T-helper 2 cell treated with Interferon-gamma antibody and Interleukin-4, amounts not matched to agents 5 μg/mL and 100 μg/mL, for 36 hours (primary cell): ENCODE results near the gene RBPJL.

ENCODE experiments used
- DNase-seq: peaks from one replicate; pipeline ENCODE4 v3.0.0; 2021; ENCODE audit warnings: low spot score
- H3K27ac Mint-ChIP-seq: one replicate; pipeline ENCODE4 v1.8.0; 2021; ENCODE audit warnings: mild to moderate bottlenecking, mixed read lengths
- H3K27me3 Mint-ChIP-seq: one replicate; pipeline ENCODE4 v1.8.0; 2021; ENCODE audit warnings: low read depth, mixed read lengths
- H3K36me3 Mint-ChIP-seq: one replicate; pipeline ENCODE4 v1.8.0; 2021; ENCODE audit warnings: low read depth, mixed read lengths
- H3K4me1 Mint-ChIP-seq: one replicate; pipeline ENCODE4 v1.8.0; 2021; ENCODE audit warnings: low read depth, mixed read lengths
- H3K4me3 Mint-ChIP-seq: one replicate; pipeline ENCODE4 v1.8.0; 2022; ENCODE audit warnings: mild to moderate bottlenecking, moderate library complexity, mixed read lengths
- H3K9me3 Mint-ChIP-seq: one replicate; pipeline ENCODE4 v1.8.0; 2021; ENCODE audit warnings: mixed read lengths

The RBPJL gene

DNA sequence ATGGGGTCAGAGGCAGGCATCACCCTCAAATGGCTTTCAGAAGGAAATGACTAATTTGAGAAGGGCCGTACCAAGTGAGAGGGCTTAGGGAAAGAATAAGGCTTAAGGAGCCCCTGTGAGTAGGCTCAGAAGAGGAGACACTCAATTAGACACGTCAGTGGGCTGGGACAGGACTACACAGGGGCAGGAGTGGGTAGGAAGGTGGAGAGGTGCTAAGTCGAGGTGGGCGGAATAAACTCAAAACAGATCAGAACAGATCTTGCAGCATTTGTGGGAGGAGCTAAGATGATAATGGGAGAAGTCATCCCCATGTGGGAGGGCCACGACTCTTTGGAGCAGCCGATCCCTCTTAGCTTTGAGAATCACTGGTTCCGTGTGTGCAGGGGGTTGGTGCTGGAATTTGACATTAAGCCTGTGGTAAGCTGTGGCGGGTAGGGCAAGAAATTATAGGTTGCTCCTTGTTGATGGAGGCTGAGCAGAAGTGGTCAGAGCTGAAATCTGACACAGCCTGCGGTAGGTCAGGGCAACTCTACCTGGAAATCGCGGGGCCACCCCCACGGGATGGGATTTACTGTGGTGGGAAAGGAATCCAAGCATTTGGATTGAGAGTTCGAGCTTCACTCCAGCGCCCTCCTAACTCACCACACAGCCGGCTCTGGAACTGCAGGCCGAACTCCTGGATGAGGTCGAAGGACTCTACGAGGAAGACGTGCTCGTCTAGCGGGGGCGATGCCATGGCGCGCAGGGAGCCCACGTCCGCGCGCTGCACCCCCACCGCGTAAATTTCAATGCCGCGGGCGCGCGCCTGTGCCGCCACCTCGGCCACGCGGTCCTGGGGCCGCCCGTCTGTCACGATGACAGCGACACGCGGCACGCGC lies 2.8 kb upstream of the RBPJL start:
- no peak for DNase-seq
- Mint-ChIP-seq H3K27me3 (peaks cover 11% of the 10 kb centered on the region), H3K4me3 (no peak overlapping the region), H3K4me1 (peaks cover 16% of the 10 kb centered on the region), H3K9me3 (no peaks in the 10 kb centered on the region), H3K36me3 (no peaks in the 10 kb centered on the region), H3K27ac (no peak overlapping the region)

DNA sequence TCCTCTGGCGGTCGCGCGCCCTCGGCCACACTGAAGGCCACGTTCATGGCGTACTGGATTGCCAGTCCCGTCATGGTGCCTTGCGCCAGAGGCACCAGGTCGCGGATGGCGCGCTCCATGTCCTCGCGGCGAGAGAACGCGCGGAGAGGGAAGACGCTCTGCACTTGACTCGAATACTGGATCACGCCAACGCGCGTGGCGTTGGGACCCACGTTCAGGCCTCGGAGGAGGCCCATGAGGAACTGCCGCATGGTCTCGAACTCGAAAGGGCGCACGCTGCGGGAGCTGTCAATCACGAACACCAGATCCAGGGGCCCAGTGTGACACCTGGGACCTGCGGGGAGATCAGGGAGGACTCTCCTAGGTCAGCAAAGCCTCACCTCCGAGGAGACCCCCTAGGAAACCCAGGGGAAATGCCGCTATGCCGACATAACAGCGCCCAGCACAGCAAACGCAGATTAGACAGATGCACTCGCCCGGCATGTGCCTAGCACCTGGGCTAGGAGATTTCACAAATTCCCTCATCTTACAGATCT lies 2.1 kb upstream of the RBPJL start:
- Mint-ChIP-seq H3K4me1 (peaks cover 16% of the 10 kb centered on the region), H3K9me3 (no peaks in the 10 kb centered on the region), H3K27me3 (peaks cover 13% of the 10 kb centered on the region), H3K27ac (no peak overlapping the region), H3K4me3 (no peak overlapping the region), H3K36me3 (no peaks in the 10 kb centered on the region)
- no peak for DNase-seq

DNA sequence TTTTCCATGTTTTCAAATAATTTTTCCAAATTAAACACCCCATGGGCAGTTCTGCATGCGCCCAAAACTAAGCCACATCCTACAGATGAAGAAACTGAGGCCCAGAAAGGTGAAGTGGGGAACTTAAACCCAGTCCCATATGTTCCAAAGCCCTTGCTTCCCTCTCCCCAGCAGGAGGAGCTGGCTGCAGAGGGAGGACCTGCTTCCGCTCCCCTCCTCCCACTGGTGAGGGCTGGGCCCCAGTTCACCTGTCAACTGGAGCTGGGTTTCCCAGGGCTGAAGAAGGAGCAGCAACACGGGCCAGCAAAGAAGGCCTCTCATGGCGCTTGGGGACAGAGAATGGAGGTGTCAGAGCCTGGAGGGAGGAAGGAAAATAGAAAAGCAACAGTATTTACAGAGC lies 1.4 kb upstream of the RBPJL start:
- Mint-ChIP-seq H3K27ac (no peak overlapping the region), H3K27me3 (peaks cover 16% of the 10 kb centered on the region), H3K9me3 (no peaks in the 10 kb centered on the region), H3K4me3 (no peak overlapping the region), H3K36me3 (no peaks in the 10 kb centered on the region), H3K4me1 (peaks cover 16% of the 10 kb centered on the region)
- no peak for DNase-seq

DNA sequence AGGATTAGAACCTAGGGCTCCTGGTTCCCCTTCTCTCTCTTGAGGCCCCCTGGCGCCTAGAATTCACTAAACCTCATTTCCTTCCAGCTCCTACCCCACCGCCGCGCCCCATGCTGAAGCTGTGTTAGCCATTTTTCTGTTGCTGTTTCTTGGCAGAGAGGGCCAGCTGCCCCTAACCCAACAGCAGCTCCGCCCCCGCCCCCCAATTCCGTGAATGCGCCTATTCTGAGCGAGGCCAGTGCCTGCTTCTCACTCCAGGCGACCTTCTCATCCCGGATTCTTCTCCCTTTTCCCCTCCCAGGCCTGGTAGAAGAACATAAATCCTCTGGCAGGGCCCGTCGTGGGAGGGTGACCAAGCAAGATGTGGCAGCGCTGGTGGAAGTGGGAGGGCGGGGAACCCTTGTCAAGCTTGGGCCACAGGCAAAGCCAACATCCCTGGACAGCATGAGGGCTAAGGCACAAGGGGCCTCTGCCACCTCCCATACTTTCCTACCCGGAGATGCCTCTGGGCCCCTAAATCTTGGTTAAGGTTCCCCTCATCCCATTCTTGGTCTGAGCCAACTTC lies 518 bp downstream of the RBPJL start:
- no peaks in the 10 kb centered on the region for H3K36me3 Mint-ChIP-seq
- H3K27ac Mint-ChIP-seq, result no peak overlapping the region
- DNase-seq, result no peak
- no peak overlapping the region for H3K4me3 Mint-ChIP-seq
- peaks cover 23% of the 10 kb centered on the region for H3K27me3 Mint-ChIP-seq
- peaks cover 14% of the 10 kb centered on the region for H3K4me1 Mint-ChIP-seq
- no peaks in the 10 kb centered on the region for H3K9me3 Mint-ChIP-seq

DNA sequence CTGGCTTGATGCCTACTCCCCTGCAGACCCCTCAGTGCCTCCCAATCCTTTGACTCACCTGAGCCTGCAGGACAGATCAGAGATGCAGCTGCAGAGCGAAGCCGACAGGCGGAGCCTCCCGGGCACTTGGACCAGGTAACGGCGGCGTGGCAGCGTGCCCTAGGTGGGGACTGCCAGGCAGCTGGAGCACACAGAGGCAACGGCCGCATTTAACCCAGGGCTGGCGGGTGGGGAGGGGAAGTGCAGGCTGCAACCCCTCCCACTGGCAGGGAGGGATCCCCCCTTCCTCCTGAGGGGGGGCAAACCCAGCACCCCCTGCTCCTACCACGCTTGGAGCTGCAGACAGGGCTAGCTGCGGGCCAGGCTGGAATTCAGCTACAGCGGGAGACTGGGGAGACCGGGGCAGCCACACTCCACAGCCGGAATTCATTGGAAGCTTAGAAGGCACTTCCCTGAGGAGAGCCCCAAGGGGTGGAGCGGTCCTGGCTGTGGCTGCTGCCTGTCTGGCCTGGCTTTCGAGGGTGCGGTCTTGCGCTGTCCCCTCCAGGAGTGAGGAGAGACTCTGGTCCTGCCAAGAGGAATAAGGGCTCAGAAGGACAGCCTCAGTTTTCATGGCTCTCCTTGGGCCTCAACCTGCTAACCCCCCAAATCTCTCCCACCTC lies 1.6 kb downstream of the RBPJL start, which contains the start of gene MATN4:
MATN4 (minus strand) TSS at position 183 of the 662 bp plus-strand sequence. CDS start 2,717 bp downstream, outside the sequence.
- DNase-seq, result no peak
- H3K27ac Mint-ChIP-seq, result no peak within 1 kb of the TSS
- peaks cover 26% of the 10 kb centered on the region for H3K27me3 Mint-ChIP-seq
- peaks cover 11% of the 10 kb centered on the region for H3K4me1 Mint-ChIP-seq
- H3K4me3 Mint-ChIP-seq, result no peak within 1 kb of the TSS
- no peaks in the 10 kb centered on the region for H3K36me3 Mint-ChIP-seq
- no peaks in the 10 kb centered on the region for H3K9me3 Mint-ChIP-seq

DNA sequence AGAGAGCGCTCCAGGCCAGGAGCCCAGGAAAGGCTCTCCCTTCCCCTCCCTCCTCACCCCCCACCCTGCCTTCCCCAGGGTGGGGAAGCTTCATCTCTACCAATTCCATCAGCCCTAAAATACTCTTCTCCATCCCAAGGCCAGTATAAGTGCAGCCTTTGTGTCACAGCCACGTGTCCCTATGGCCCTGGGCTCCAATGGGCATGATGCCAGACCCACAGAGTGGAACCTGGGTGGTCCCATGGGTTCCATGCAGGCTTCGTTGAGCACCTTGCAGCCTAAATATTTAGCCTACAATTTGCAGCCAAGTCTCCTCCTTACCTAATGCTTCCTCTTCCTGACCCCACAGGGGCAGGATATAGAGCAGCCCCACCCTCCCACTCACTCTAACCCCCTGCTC lies 2.4 kb downstream of the RBPJL start:
- DNase-seq, result no peak
- H3K27me3 Mint-ChIP-seq, result peaks cover 26% of the 10 kb centered on the region
- H3K9me3 Mint-ChIP-seq, result no peaks in the 10 kb centered on the region
- no peak overlapping the region for H3K4me3 Mint-ChIP-seq
- no peaks in the 10 kb centered on the region for H3K36me3 Mint-ChIP-seq
- peaks cover 5% of the 10 kb centered on the region for H3K4me1 Mint-ChIP-seq
- no peak overlapping the region for H3K27ac Mint-ChIP-seq

DNA sequence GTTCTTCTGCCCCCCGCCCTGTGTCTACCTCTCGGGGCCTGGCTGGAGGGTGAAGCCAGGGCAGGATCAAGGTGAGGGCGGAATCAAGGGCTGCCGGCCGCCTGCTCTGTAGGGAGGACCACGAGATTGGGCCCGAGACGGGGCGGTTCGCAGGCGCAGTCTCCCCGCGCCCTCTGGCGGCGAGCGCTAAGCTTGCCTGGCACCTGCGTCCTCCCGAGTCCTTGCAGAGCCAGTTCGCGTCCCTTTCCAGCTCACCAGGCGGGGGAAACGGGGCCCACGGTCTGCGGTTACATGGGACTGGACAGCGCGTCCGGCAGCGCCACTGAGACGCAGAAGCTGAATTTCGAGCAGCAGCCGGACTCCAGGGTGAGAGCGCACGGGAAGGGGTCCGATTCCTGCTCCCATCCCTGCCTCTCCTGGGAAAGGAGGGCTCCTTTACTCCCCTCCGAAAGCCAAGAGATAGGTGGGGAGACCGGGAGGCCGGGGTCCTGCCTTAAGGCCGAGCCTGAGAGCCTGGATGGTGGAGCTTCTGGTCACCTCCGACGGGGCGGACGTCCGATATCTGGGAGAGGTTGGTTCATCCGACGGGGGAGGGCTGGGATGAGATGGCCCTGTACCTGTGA lies 5.1 kb downstream of the RBPJL start:
- peaks cover 41% of the 10 kb centered on the region for H3K27me3 Mint-ChIP-seq
- H3K9me3 Mint-ChIP-seq, result no peaks in the 10 kb centered on the region
- DNase-seq, result peak; percentile 56
- H3K4me3 Mint-ChIP-seq, result no peak overlapping the region
- H3K4me1 Mint-ChIP-seq, result peaks cover 3% of the 10 kb centered on the region
- H3K36me3 Mint-ChIP-seq, result no peaks in the 10 kb centered on the region
- no peak overlapping the region for H3K27ac Mint-ChIP-seq

DNA sequence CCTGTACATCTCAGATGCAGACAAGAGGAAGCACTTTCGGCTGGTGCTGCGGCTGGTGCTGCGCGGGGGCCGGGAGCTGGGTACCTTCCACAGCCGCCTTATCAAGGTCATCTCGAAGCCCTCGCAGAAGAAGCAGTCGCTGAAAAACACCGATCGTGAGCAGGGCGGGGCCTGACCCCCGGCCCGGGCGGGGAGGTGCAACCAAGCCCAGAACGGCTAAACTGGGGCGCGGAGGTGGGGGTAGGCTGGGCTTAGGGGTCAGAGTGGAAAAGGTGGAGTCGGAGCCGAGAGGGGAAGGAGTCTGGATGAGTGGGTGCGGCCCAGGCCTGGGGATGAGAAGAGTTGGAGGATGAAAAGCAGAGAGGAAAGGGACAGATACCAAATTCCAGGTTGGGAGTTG lies 5.6 kb downstream of the RBPJL start:
- Mint-ChIP-seq H3K27ac (no peak overlapping the region), H3K9me3 (no peaks in the 10 kb centered on the region), H3K27me3 (peaks cover 44% of the 10 kb centered on the region), H3K4me1 (peaks cover 3% of the 10 kb centered on the region), H3K36me3 (no peaks in the 10 kb centered on the region), H3K4me3 (no peak overlapping the region)
- DNase-seq, result no peak

DNA sequence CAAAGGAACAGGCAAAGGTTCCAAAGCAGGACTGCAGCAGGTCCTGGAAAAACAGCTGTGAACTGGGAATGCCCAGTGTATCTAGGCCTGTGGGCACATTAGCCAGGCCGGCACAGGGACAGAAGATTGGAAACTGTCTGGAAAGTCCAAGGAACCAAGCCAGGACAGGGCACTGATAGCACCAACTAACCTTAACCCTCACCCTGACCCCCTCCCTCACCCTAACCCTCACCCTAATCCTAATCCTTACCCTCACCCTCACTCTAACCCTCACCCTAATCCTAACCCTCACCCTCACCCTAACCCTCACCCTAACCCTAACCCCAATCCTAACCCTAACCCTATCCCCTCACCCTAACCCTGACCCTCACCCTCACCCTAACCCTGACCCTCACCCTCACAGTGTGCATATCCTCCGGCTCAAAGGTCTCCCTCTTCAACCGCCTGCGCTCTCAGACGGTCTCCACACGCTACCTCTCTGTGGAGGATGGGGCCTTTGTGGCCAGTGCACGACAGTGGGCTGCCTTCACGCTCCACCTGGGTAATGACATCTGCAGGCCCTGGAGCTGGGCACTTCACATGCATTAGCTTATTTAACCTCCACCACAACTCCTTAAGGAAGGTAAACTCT lies 6.5 kb downstream of the RBPJL start:
- Mint-ChIP-seq H3K9me3 (no peaks in the 10 kb centered on the region), H3K36me3 (no peaks in the 10 kb centered on the region), H3K27me3 (peaks cover 42% of the 10 kb centered on the region), H3K27ac (no peak overlapping the region), H3K4me3 (no peak overlapping the region), H3K4me1 (peaks cover 6% of the 10 kb centered on the region)
- DNase-seq, result no peak

DNA sequence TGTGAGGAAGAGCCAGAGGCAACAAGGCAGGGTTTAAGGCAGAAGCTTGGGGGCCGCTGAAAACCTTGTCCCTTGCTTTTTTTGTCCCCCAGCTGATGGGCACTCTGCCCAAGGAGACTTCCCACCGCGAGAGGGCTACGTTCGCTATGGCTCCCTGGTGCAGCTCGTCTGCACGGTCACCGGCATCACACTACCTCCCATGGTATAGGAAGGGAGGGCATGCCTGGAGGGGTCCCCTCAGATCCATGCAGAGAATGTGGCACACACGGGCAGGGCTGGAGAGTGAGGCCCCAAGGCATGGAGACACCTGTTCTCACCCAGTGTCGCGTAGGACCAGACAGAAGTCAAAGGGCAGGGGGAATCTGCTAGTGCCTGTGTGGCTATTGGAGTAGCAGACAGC lies 7.3 kb downstream of the RBPJL start:
- peaks cover 13% of the 10 kb centered on the region for H3K4me1 Mint-ChIP-seq
- no peaks in the 10 kb centered on the region for H3K9me3 Mint-ChIP-seq
- H3K27ac Mint-ChIP-seq, result no peak overlapping the region
- peaks cover 40% of the 10 kb centered on the region for H3K27me3 Mint-ChIP-seq
- H3K36me3 Mint-ChIP-seq, result no peaks in the 10 kb centered on the region
- H3K4me3 Mint-ChIP-seq, result no peak overlapping the region
- no peak for DNase-seq

DNA sequence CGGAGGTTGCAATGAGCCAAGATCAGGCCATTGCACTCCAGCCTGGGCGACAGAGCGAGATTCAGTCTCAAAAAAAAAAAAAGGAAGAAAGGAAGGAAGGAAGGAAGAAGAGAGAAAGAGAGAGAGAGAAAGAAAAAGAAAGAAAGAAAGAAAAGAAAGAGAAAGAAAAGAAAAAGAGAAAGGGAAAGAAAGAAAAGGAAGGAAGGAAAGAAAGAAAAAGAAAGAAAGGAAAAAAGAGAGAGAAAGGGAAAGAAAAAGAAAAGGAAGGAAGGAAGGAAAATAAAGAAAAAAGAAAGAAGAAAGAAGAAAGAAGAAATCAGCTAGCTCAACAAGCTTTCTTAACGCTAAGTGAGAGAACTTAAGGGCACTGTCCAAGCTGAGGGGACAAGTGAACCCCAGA lies 9.0 kb downstream of the RBPJL start:
- no peaks in the 10 kb centered on the region for H3K9me3 Mint-ChIP-seq
- DNase-seq, result no peak
- H3K27ac Mint-ChIP-seq, result no peak overlapping the region
- H3K27me3 Mint-ChIP-seq, result peaks cover 33% of the 10 kb centered on the region
- H3K4me1 Mint-ChIP-seq, result peaks cover 21% of the 10 kb centered on the region
- H3K4me3 Mint-ChIP-seq, result no peak overlapping the region
- H3K36me3 Mint-ChIP-seq, result no peaks in the 10 kb centered on the region

DNA sequence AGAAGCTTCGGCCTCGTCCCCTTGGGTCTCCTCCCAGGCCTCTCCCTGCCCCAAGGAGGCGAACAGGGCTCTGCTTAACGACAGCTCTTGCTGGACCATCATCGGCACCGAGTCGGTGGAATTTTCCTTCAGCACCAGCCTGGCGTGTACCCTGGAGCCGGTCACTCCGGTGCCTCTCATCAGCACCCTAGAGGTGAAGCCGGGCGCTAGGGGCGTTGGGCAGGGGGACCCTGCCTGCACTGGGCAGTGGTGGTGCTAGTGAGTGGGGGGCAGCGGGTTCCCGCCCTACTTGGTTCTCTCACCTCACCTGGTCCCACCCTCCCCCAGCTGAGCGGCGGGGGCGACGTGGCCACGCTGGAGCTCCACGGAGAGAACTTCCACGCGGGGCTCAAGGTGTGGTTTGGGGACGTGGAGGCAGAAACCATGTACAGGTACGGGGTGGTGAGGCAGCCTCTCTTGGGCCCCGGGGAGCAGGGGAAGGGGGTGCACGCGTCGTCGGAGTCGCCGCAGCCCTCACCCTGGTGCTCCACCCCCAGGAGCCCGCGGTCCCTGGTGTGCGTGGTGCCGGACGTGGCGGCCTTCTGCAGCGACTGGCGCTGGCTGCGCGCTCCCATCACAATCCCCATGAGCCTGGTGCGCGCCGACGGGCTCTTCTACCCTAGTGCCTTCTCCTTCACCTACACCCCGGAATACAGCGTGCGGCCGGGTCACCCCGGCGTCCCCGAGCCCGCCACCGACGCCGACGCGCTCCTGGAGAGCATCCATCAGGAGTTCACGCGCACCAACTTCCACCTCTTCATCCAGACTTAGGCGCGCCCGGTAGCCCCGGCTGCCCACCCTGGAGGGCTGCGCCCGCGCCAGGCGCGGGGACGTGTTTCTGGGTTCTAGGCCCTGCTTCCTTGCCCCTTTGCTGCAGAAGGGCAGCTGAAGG lies 9.8 kb downstream of the RBPJL start:
- no peak overlapping the region for H3K4me3 Mint-ChIP-seq
- peaks cover 29% of the 10 kb centered on the region for H3K27me3 Mint-ChIP-seq
- no peaks in the 10 kb centered on the region for H3K36me3 Mint-ChIP-seq
- no peak for DNase-seq
- no peaks in the 10 kb centered on the region for H3K9me3 Mint-ChIP-seq
- no peak overlapping the region for H3K27ac Mint-ChIP-seq
- peaks cover 25% of the 10 kb centered on the region for H3K4me1 Mint-ChIP-seq

DNA sequence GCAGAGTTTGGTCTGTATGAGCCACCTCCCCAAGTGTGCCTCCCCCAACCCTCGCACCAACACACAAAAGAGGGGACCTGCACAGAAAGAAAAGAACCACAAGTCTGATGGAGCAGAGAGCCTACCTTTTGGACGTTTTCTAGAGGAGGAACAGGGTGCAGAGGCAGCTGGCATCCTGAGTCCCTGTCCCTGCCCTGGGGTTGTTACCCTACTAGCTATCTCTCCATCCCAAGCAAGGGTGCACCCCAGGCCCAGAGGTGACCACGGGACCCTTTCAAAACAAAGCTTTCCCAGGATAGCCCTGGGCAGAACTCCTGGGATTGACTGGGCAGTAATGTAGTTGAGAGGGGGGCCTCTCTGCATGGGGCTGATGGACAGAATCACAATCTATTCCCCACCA lies 11.2 kb downstream of the RBPJL start:
- DNase-seq, result no peak
- H3K4me3 Mint-ChIP-seq, result no peak overlapping the region
- H3K36me3 Mint-ChIP-seq, result no peaks in the 10 kb centered on the region
- H3K27me3 Mint-ChIP-seq, result peaks cover 25% of the 10 kb centered on the region
- H3K9me3 Mint-ChIP-seq, result no peaks in the 10 kb centered on the region
- peaks cover 27% of the 10 kb centered on the region for H3K4me1 Mint-ChIP-seq
- H3K27ac Mint-ChIP-seq, result no peak overlapping the region
